ENCODE results near the gene ETFB.

DNA sequence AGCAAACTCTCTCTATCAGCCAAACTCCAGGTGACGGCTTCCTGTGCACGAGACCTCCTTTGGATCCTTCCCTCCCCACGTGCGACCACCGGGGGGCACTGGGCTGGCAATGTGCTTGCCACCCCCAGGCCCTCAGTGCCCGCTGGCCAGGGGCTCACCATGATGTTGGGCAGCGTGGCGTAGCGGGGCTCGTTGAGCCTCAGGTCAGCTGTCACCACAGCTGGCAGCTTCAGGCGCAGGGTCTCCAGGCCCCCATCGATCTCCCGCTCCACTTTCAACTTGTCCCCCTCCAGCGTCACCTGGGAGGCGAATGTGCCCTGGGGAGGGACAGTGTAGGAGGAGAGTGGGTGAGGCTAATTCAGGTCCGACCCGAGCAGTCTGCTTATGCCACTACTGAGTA, 19.4 kb downstream of the ETFB start:
- TF ChIP-seq, protein P1, sequence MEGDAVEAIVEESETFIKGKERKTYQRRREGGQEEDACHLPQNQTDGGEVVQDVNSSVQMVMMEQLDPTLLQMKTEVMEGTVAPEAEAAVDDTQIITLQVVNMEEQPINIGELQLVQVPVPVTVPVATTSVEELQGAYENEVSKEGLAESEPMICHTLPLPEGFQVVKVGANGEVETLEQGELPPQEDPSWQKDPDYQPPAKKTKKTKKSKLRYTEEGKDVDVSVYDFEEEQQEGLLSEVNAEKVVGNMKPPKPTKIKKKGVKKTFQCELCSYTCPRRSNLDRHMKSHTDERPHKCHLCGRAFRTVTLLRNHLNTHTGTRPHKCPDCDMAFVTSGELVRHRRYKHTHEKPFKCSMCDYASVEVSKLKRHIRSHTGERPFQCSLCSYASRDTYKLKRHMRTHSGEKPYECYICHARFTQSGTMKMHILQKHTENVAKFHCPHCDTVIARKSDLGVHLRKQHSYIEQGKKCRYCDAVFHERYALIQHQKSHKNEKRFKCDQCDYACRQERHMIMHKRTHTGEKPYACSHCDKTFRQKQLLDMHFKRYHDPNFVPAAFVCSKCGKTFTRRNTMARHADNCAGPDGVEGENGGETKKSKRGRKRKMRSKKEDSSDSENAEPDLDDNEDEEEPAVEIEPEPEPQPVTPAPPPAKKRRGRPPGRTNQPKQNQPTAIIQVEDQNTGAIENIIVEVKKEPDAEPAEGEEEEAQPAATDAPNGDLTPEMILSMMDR (IDR thresholded peaks at IDR 0.05), result no peak
- no peak for TF ChIP-seq TCF7L2 (IDR thresholded peaks at IDR 0.05; ENCODE audit: low read depth, low read length)
- TF ChIP-seq POLR2AphosphoS5 (IDR thresholded peaks at IDR 0.05; ENCODE audit: low read depth, low read length), result no peak
- TF ChIP-seq, protein P2, sequence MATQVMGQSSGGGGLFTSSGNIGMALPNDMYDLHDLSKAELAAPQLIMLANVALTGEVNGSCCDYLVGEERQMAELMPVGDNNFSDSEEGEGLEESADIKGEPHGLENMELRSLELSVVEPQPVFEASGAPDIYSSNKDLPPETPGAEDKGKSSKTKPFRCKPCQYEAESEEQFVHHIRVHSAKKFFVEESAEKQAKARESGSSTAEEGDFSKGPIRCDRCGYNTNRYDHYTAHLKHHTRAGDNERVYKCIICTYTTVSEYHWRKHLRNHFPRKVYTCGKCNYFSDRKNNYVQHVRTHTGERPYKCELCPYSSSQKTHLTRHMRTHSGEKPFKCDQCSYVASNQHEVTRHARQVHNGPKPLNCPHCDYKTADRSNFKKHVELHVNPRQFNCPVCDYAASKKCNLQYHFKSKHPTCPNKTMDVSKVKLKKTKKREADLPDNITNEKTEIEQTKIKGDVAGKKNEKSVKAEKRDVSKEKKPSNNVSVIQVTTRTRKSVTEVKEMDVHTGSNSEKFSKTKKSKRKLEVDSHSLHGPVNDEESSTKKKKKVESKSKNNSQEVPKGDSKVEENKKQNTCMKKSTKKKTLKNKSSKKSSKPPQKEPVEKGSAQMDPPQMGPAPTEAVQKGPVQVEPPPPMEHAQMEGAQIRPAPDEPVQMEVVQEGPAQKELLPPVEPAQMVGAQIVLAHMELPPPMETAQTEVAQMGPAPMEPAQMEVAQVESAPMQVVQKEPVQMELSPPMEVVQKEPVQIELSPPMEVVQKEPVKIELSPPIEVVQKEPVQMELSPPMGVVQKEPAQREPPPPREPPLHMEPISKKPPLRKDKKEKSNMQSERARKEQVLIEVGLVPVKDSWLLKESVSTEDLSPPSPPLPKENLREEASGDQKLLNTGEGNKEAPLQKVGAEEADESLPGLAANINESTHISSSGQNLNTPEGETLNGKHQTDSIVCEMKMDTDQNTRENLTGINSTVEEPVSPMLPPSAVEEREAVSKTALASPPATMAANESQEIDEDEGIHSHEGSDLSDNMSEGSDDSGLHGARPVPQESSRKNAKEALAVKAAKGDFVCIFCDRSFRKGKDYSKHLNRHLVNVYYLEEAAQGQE (IDR thresholded peaks at IDR 0.05; ENCODE audit: insufficient read depth in 1 of 2, low read depth in 2 of 2, low read length in 1 of 2), result no peak
- TF ChIP-seq SIN3A (IDR thresholded peaks at IDR 0.05; ENCODE audit: borderline replicate concordance, insufficient read depth, low read depth, low read length), result no peak

Data from Panc1 (cell line).